Duodenal mucosa (tissue), 2 donors: Measurements from ENCODE around the gene PTPRJ.
"Not testable (repeated sequence)": the region's sequence is repeated elsewhere in the genome, so short reads cannot be mapped to it uniquely, and the experiment has no call there.

Source experiments
- H3K27ac ChIP-seq: one replicate; pipeline ENCODE4 v1.7.0; 2013; ENCODE audit warnings: low read depth, low read length
- H3K27me3 ChIP-seq, 2 donors: one replicate each; pipeline ENCODE4 v1.7.0; 2013; ENCODE audit warnings: low read length in 2 of 2, control low read depth in 1 of 2; ENCODE audit not compliant: insufficient read depth in 2 of 2, control insufficient read depth in 1 of 2
- H3K36me3 ChIP-seq, 2 donors: one replicate each; pipeline ENCODE4 v1.7.0; 2013; ENCODE audit warnings: low read length in 2 of 2, control low read depth in 1 of 2; ENCODE audit not compliant: insufficient read depth in 2 of 2, control insufficient read depth in 1 of 2
- H3K4me1 ChIP-seq, 2 donors: one replicate each; pipeline ENCODE4 v1.7.0; 2013; ENCODE audit warnings: low read length in 2 of 2, control low read depth in 1 of 2; ENCODE audit not compliant: insufficient read depth in 2 of 2, control insufficient read depth in 1 of 2
- H3K4me3 ChIP-seq, 2 donors: one replicate each; pipeline ENCODE4 v1.7.0; 2013; ENCODE audit warnings: low read length in 2 of 2, low read depth in 1 of 2
- H3K9ac ChIP-seq, 2 donors: one replicate each; pipeline ENCODE4 v1.7.0; 2013; ENCODE audit warnings: low read length in 2 of 2, low read depth in 1 of 2
- H3K9me3 ChIP-seq, 2 donors: one replicate each; pipeline ENCODE4 v1.7.0; 2013; ENCODE audit warnings: low read length in 2 of 2, control low read depth in 1 of 2; ENCODE audit not compliant: control insufficient read depth in 1 of 2

The PTPRJ gene

DNA sequence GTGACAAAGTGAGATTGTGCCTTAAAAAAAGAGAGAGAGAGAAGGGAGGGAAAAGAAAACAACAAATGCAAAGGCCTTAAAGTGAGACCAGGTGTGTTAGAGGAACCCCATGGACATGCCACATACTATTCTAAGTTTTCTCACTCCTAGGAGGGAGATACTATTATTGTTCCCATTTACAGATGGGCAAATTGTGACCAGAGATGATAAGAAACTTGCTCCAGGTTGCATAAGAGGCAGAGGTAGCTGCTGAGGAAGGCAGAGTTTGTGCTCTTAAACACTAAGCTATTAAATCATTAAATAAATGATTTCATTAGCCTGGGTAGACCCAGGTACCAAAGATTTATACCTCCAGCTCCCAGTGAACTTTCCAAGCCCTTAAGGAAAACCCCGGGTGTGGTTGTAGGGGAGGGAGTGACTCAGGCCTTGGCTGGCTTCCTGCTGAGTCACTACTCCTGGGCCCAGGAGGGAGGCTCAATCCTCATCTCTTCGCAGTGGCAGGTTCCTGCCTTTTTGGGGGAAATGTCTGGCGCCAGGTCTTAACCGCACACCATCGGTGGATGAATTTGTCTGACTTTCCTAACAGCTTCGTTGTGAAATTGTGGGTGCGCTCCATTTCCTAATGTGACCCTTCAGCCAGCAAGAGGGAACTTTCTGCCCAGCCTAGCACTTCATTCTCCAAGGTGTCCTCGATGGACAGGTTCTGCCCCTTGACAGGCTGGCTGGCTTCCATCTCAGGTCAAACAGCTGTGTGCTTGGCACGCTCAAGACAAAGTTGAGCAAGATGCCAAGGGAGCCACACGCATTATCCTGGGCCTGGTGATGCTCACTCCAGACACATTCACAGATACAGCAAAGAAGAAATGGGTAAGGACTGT, 33.4 kb upstream of the PTPRJ start:
- Histone ChIP-seq H3K4me1 (peaks cover 0 to 6% of the 10 kb centered on the region in 2 donors), H3K36me3 (no peaks in the 10 kb centered on the region), H3K9ac (no peak overlapping the region), H3K27me3 (no peaks in the 10 kb centered on the region), H3K27ac (no peak overlapping the region), H3K4me3 (no peak overlapping the region), H3K9me3 (no peaks in the 10 kb centered on the region)

GRCh38 chr11:47948137-47948536, 32.2 kb upstream of the PTPRJ start:
- Histone ChIP-seq H3K9ac (no peak overlapping the region), H3K36me3 (no peaks in the 10 kb centered on the region), H3K27me3 (no peaks in the 10 kb centered on the region), H3K9me3 (no peaks in the 10 kb centered on the region), H3K27ac (no peak overlapping the region), H3K4me1 (peaks cover 0 to 6% of the 10 kb centered on the region in 2 donors), H3K4me3 (no peak overlapping the region)

GRCh38 chr11:47949001-47949675, 31.2 kb upstream of the PTPRJ start:
- not testable (repeated sequence) for H3K36me3 ChIP-seq, H3K9me3 ChIP-seq, H3K9ac ChIP-seq, H3K4me1 ChIP-seq, H3K27me3 ChIP-seq, H3K27ac ChIP-seq, H3K4me3 ChIP-seq

- peaks cover 0 to 6% of the 10 kb centered on the region in 2 donors for H3K4me1 ChIP-seq
- no peak overlapping the region for H3K27ac ChIP-seq
- no peak overlapping the region for H3K9ac ChIP-seq
- no peaks in the 10 kb centered on the region for H3K27me3 ChIP-seq
- H3K4me3 ChIP-seq: no peak overlapping the region
- H3K36me3 ChIP-seq: no peaks in the 10 kb centered on the region
- H3K9me3 ChIP-seq: no peaks in the 10 kb centered on the region
Observed at GRCh38 chr11:47950396-47950795, 30.0 kb upstream of the PTPRJ start.

GRCh38 chr11:47951504-47951903, 28.9 kb upstream of the PTPRJ start:
- H3K27ac ChIP-seq: not testable (repeated sequence)

DNA sequence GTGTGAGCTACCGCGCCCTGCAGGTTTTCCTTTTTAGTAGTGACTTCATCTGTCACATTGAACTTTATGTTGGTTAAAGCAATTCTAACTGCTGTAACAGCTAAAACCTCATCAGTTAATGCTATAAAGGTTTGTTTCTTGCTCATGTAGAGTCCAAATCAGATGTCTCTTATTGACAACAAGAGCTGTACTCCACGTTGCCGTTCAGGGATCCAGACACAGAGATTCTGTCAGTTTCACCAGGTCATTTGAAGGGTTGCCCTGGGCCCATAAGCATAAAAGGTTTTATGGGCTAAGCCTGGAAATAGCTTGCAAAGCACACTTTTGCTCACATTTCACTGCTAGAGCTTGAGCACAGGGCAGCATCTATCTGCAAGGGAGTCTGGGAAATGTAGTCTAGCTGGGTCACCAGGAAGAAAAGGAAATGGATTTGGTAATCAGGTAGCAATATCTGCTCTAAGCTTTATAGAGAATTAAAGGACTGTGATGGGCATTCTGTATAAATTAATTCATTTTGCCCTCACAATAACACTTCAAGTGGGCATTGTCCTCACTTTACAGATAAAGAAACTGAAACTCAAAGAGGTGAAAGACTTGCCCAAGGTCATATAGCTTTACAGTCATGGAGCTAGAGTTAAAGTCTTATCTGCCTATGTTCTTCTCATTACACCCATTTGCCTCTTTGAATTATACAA, 25.2 kb upstream of the PTPRJ start:
- H3K4me3 ChIP-seq: no peak overlapping the region
- no peaks in the 10 kb centered on the region for H3K9me3 ChIP-seq
- H3K27ac ChIP-seq: no peak overlapping the region
- no peaks in the 10 kb centered on the region for H3K27me3 ChIP-seq
- no peak overlapping the region for H3K9ac ChIP-seq
- H3K4me1 ChIP-seq: no peaks in the 10 kb centered on the region
- no peaks in the 10 kb centered on the region for H3K36me3 ChIP-seq

More at GRCh38 chr11:47951504-47951903, 28.9 kb upstream of the PTPRJ start:
- H3K9me3 ChIP-seq, H3K4me1 ChIP-seq, H3K36me3 ChIP-seq, H3K4me3 ChIP-seq, H3K9ac ChIP-seq, H3K27me3 ChIP-seq: not testable (repeated sequence)

DNA sequence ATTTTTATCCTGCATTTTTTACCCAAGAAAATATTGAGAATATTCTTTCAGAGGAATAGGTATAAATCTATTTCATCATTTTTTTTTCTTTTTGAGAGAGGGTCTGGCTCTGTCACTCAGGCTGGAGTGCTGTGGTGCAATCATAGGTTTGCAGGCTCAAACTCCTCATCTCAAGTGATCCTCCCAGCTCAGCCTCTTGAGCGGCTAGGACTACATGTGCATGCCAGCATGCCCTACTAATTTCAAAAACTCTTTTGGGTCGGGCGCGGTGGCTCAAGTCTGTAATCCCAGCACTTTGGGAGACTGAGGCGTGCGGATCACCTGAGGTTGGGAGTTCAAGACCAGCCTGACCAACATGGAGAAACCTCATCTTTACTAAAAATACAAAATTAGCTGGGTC, 20.3 kb upstream of the PTPRJ start:
- H3K4me3 ChIP-seq: no peak overlapping the region
- H3K9ac ChIP-seq: no peak overlapping the region
- H3K27me3 ChIP-seq: no peaks in the 10 kb centered on the region
- H3K9me3 ChIP-seq: no peaks in the 10 kb centered on the region
- no peak overlapping the region for H3K27ac ChIP-seq
- no peaks in the 10 kb centered on the region for H3K36me3 ChIP-seq
- H3K4me1 ChIP-seq: no peaks in the 10 kb centered on the region

- no peak overlapping the region for H3K9ac ChIP-seq
- H3K27me3 ChIP-seq: no peaks in the 10 kb centered on the region
- no peak overlapping the region for H3K27ac ChIP-seq
- H3K9me3 ChIP-seq: no peaks in the 10 kb centered on the region
- H3K36me3 ChIP-seq: no peaks in the 10 kb centered on the region
- H3K4me3 ChIP-seq: no peak overlapping the region
- no peaks in the 10 kb centered on the region for H3K4me1 ChIP-seq
Observed at GRCh38 chr11:47961383-47961782, 19.0 kb upstream of the PTPRJ start.

DNA sequence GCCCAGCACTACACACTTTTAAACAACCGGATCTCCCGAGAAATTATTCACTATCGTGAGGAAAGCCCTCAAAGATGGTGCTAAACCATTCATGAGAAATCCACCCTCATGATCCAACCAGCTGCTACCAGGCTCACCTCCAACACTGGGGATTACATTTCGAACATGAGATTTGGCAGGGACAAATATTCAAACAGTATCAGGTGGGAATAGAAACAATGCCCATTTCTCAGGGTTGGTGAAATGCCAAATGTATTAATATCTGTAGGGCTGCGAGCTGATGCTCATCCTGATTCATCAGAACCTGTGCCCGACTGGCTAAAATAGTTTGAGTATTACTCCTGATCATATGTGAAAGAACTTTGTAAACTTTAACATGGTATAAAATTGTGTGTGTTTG, 15.8 kb upstream of the PTPRJ start:
- Histone ChIP-seq H3K4me1 (no peaks in the 10 kb centered on the region), H3K36me3 (no peaks in the 10 kb centered on the region), H3K9me3 (no peaks in the 10 kb centered on the region), H3K4me3 (no peak overlapping the region), H3K27me3 (no peaks in the 10 kb centered on the region), H3K27ac (no peak overlapping the region), H3K9ac (no peak overlapping the region)
